H9 (cell line): ENCODE results near the gene FSTL4. TPM values are rescaled to one million over a fixed set of nuclear protein-coding genes. Genes with fewer than 3 reads are reported as not detected.

ENCODE experiments used
- DNase-seq: peaks from one replicate; pipeline ENCODE4 v3.0.0-alpha.2; 2017
- H2AFZ ChIP-seq: one replicate; pipeline ENCODE4 v1.6.1; 2013; ENCODE audit warnings: mild to moderate bottlenecking, low read length, control low read depth, moderate library complexity
- H2AK5ac ChIP-seq: 2 replicates; pipeline ENCODE4 v1.6.1; 2013; ENCODE audit warnings: low read length, control low read depth, mixed read lengths; ENCODE audit not compliant: insufficient read length
- H2BK120ac ChIP-seq: one replicate; pipeline ENCODE4 v1.6.1; 2013; ENCODE audit warnings: low read depth, mild to moderate bottlenecking, low read length, control low read depth, inconsistent platforms; ENCODE audit not compliant: poor library complexity, severe bottlenecking
- H2BK12ac ChIP-seq: 2 replicates; pipeline ENCODE4 v1.6.1; 2013; ENCODE audit warnings: low read length, control low read depth, mixed read lengths, low read depth; ENCODE audit not compliant: insufficient read length
- H2BK15ac ChIP-seq: 2 replicates; pipeline ENCODE4 v1.6.1; 2013; ENCODE audit warnings: low read depth, low read length, control low read depth
- H2BK20ac ChIP-seq: one replicate; pipeline ENCODE4 v1.6.1; 2013; ENCODE audit warnings: low read depth, mild to moderate bottlenecking, low read length, control low read depth, inconsistent platforms; ENCODE audit not compliant: poor library complexity, severe bottlenecking
- H2BK5ac ChIP-seq: 2 replicates; pipeline ENCODE4 v1.6.1; 2013; ENCODE audit warnings: low read length, control low read depth, mixed read lengths; ENCODE audit not compliant: insufficient read length
- H3K14ac ChIP-seq: 2 replicates; pipeline ENCODE4 v1.6.1; 2013; ENCODE audit warnings: low read length, control low read depth; ENCODE audit not compliant: insufficient read depth
- H3K18ac ChIP-seq: 2 replicates; pipeline ENCODE4 v1.6.1; 2013; ENCODE audit warnings: low read depth, mild to moderate bottlenecking, mixed read lengths, low read length, control low read depth; ENCODE audit not compliant: insufficient read length
- H3K23ac ChIP-seq: 2 replicates; pipeline ENCODE4 v1.6.1; 2013; ENCODE audit warnings: low read length, control low read depth, mixed read lengths, low read depth; ENCODE audit not compliant: insufficient read length
- H3K23me2 ChIP-seq: 2 replicates; pipeline ENCODE4 v1.6.1; 2013; ENCODE audit warnings: low read depth, mild to moderate bottlenecking, mixed read lengths, low read length, control low read depth; ENCODE audit not compliant: insufficient read length, poor library complexity, severe bottlenecking
- H3K27ac ChIP-seq: 2 replicates; pipeline ENCODE4 v1.5.1; 2013; ENCODE audit warnings: low read length, control low read depth, mixed read lengths, low read depth; ENCODE audit not compliant: insufficient read length
- H3K27me3 ChIP-seq: 2 replicates; pipeline ENCODE4 v1.6.1; 2013; ENCODE audit warnings: low read length, control low read depth, inconsistent platforms; ENCODE audit not compliant: insufficient read depth
- H3K4ac ChIP-seq: 2 replicates; pipeline ENCODE4 v1.6.1; 2013; ENCODE audit warnings: low read depth, mild to moderate bottlenecking, control low read depth, inconsistent platforms, low read length, moderate library complexity
- H3K4me1 ChIP-seq: 2 replicates; pipeline ENCODE4 v1.6.1; 2013; ENCODE audit warnings: low read length, control low read depth, inconsistent platforms; ENCODE audit not compliant: insufficient read depth
- H3K4me2 ChIP-seq: 2 replicates; pipeline ENCODE4 v1.6.1; 2013; ENCODE audit warnings: low read length, control low read depth, mixed read lengths; ENCODE audit not compliant: insufficient read length, insufficient read depth
- H3K56ac ChIP-seq: 2 replicates; pipeline ENCODE4 v1.6.1; 2013; ENCODE audit warnings: low read depth, mild to moderate bottlenecking, mixed read lengths, low read length, control low read depth; ENCODE audit not compliant: insufficient read length
- H3K79me1 ChIP-seq: 2 replicates; pipeline ENCODE4 v1.6.1; 2013; ENCODE audit warnings: low read depth, mild to moderate bottlenecking, moderate library complexity, low read length, control low read depth, inconsistent platforms; ENCODE audit not compliant: insufficient read depth, poor library complexity, severe bottlenecking
- H3K79me2 ChIP-seq: 2 replicates; pipeline ENCODE4 v1.6.1; 2013; ENCODE audit warnings: low read length, control low read depth, inconsistent platforms; ENCODE audit not compliant: insufficient read depth
- H3K9ac ChIP-seq: 2 replicates; pipeline ENCODE4 v1.6.1; 2013; ENCODE audit warnings: low read length, control low read depth, mixed read lengths; ENCODE audit not compliant: insufficient read length; ENCODE audit errors: extremely low read depth
- H3K9me3 ChIP-seq: one replicate; pipeline ENCODE4 v1.6.1; 2013; ENCODE audit warnings: low read depth, low read length, inconsistent platforms; ENCODE audit not compliant: control insufficient read depth
- H3T11ph ChIP-seq: one replicate; pipeline ENCODE4 v1.6.1; 2013; ENCODE audit warnings: mild to moderate bottlenecking, low read length, control low read depth, inconsistent platforms
- H4K20me1 ChIP-seq: one replicate; pipeline ENCODE4 v1.6.1; 2013; ENCODE audit not compliant: control insufficient read depth, insufficient read length, insufficient read depth
- H4K5ac ChIP-seq: 2 replicates; pipeline ENCODE4 v1.6.1; 2013; ENCODE audit warnings: low read depth, mild to moderate bottlenecking, mixed read lengths, low read length, control low read depth; ENCODE audit not compliant: insufficient read length
- H4K8ac ChIP-seq: replicated peaks from 2 replicates; pipeline ENCODE4 v1.6.1; 2013; ENCODE audit warnings: low read length, control low read depth, mixed read lengths, low read depth; ENCODE audit not compliant: insufficient read length
- H4K91ac ChIP-seq: 2 replicates; pipeline ENCODE4 v1.6.1; 2013; ENCODE audit warnings: low read depth, mild to moderate bottlenecking, moderate library complexity, mixed read lengths, low read length, control low read depth; ENCODE audit not compliant: insufficient read length
- H3K27ac Mint-ChIP-seq, 3 experiments: 2 replicates in 2 of 3; 3 replicates in 1 of 3; pipeline ENCODE4 v1.8.0; 2020 to 2021; ENCODE audit warnings: mixed read lengths in 3 of 3, mild to moderate bottlenecking in 1 of 3, moderate library complexity in 1 of 3
- H3K27me3 Mint-ChIP-seq: 2 replicates; pipeline ENCODE4 v1.8.0; 2021; ENCODE audit warnings: low read depth, mild to moderate bottlenecking, moderate library complexity, mixed read lengths
- H3K36me3 Mint-ChIP-seq, 3 experiments: 2 replicates in 2 of 3; 3 replicates in 1 of 3; pipeline ENCODE4 v1.8.0; 2020 to 2021; ENCODE audit warnings: low read depth in 3 of 3, mixed read lengths in 3 of 3; ENCODE audit not compliant: insufficient read depth in 1 of 3
- H3K4me1 Mint-ChIP-seq, 2 experiments: 2 replicates each; pipeline ENCODE4 v1.8.0; 2020; ENCODE audit warnings: mixed read lengths in 2 of 2
- H3K4me3 Mint-ChIP-seq, 2 experiments: 2 replicates in 1 of 2; 3 replicates in 1 of 2; pipeline ENCODE4 v1.8.0; 2020 to 2021; ENCODE audit warnings: mild to moderate bottlenecking in 2 of 2, mixed read lengths in 2 of 2, moderate library complexity in 1 of 2
- H3K9me3 Mint-ChIP-seq, 2 experiments: 2 replicates in 1 of 2; 3 replicates in 1 of 2; pipeline ENCODE4 v1.8.0; 2020; ENCODE audit warnings: mild to moderate bottlenecking in 2 of 2, mixed read lengths in 2 of 2, moderate library complexity in 1 of 2
- whole genome bisulfite sequencing: extraction: QIAGEN DNeasy Blood & Tissue Kit; methylation state at CpG from one replicate; pipeline ENCODE4 v1.1.7; 2013; ENCODE audit warnings: missing lambda C conversion rate, low lambda C conversion rate, mixed read lengths; ENCODE audit not compliant: insufficient read length; ENCODE audit errors: extremely low coverage; 5-methylcytosine and 5-hydroxymethylcytosine counted together
- total RNA-seq: library from RNA; stranded (reverse); gene quantifications from 2 replicates; pipeline ENCODE4 v1.2.1, GENCODE V29; 2021
- TF ChIP-seq, protein P1 (sequence below): fragments of 200-600 bp; sonication (generic); conservative IDR thresholded peaks from 3 replicates; pipeline ENCODE4 v1.8.0; 2021; ENCODE audit warnings: antibody characterized with exemption, mild to moderate bottlenecking

FSTL4 gene
- total RNA-seq, 1 experiment from 2014 or later: 5.7 TPM

DNA sequence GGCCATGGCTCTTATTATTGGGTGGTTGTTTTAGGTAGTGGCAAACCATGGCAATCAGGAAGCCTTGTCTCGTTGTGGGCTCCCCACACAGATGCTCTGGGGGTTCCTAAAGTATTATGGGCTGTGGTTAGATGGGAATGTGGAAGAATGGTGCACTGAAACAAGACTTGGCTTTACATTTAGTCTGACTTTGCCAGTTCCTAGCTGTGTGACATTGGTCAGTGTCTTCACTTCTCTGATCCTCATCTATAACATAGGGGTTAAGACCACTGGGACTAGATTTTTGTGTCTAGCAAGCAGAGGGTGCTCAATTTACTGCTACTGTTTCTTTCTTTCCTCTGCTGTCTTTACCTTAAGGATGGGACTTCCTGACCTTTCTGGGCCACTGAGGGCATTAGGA lies 411.0 kb downstream of the FSTL4 start:
- H3K27me3 Mint-ChIP-seq: no peaks in the 10 kb centered on the region; the same call in 1 of the 2 replicates
- no peaks in the 10 kb centered on the region for H3K79me1 ChIP-seq
- H3K79me2 ChIP-seq: no peaks in the 10 kb centered on the region
- H3K56ac ChIP-seq: no peak overlapping the region
- H3K9me3 Mint-ChIP-seq: no peaks in the 10 kb centered on the region
- H2BK12ac ChIP-seq: no peak overlapping the region
- peaks cover 2% of the 10 kb centered on the region; the same call in 1 of the 2 replicates for H3K4me1 ChIP-seq
- H3K14ac ChIP-seq: no peak overlapping the region
- no peak overlapping the region for H2BK20ac ChIP-seq
- no peak overlapping the region for H2AFZ ChIP-seq
- H3K36me3 Mint-ChIP-seq: peaks cover 0 to 2% (median 0%) of the 10 kb centered on the region in 3 experiments; a peak in 2 of 7 replicates
- H3K18ac ChIP-seq: no peak overlapping the region
- no peak overlapping the region for H3K9ac ChIP-seq
- H3K23ac ChIP-seq: no peak overlapping the region
- H2AK5ac ChIP-seq: no peak overlapping the region
- H3T11ph ChIP-seq: no peak overlapping the region
- no peak overlapping the region for H4K5ac ChIP-seq
- H3K27ac Mint-ChIP-seq: no peak overlapping the region
- no peak overlapping the region for H2BK15ac ChIP-seq
- H3K4me1 Mint-ChIP-seq: peaks cover 7 to 8% of the 10 kb centered on the region in 2 experiments
- H3K27ac ChIP-seq: no peak overlapping the region
- no peaks in the 10 kb centered on the region for H3K9me3 ChIP-seq
- no CpG with 5 or more reads among the region's 1 CpG for WGBS
- no peak overlapping the region for H2BK120ac ChIP-seq
- H4K20me1 ChIP-seq: no peaks in the 10 kb centered on the region
- H3K27me3 ChIP-seq: no peaks in the 10 kb centered on the region
- no peak for DNase-seq
- no peak overlapping the region for H3K4me3 Mint-ChIP-seq
- no peak overlapping the region for H2BK5ac ChIP-seq
- no peak overlapping the region for H3K4me2 ChIP-seq
- no peak overlapping the region for H4K91ac ChIP-seq
- H3K23me2 ChIP-seq: no peaks in the 10 kb centered on the region
- TF ChIP-seq, protein P1, sequence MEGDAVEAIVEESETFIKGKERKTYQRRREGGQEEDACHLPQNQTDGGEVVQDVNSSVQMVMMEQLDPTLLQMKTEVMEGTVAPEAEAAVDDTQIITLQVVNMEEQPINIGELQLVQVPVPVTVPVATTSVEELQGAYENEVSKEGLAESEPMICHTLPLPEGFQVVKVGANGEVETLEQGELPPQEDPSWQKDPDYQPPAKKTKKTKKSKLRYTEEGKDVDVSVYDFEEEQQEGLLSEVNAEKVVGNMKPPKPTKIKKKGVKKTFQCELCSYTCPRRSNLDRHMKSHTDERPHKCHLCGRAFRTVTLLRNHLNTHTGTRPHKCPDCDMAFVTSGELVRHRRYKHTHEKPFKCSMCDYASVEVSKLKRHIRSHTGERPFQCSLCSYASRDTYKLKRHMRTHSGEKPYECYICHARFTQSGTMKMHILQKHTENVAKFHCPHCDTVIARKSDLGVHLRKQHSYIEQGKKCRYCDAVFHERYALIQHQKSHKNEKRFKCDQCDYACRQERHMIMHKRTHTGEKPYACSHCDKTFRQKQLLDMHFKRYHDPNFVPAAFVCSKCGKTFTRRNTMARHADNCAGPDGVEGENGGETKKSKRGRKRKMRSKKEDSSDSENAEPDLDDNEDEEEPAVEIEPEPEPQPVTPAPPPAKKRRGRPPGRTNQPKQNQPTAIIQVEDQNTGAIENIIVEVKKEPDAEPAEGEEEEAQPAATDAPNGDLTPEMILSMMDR: no peak
- no peak overlapping the region for H4K8ac ChIP-seq
- H3K4ac ChIP-seq: no peak overlapping the region
